HepG2 (cell line): Measurements from ENCODE around the gene GNG2.

Experiments used
- BHLHE40 ChIP-seq: IDR thresholded peaks from 2 replicates; pipeline ENCODE4 v1.6.1; 2011; ENCODE audit warnings: low read length, improper control_type of control experiment
- HDAC1 ChIP-seq: sonication (generic); formaldehyde crosslinking; IDR thresholded peaks from 2 replicates; pipeline ENCODE4 v1.5.1; 2020; ENCODE audit warnings: mild to moderate bottlenecking, missing genetic modification reagents
- ZNF589 ChIP-seq: sonication (generic); formaldehyde crosslinking; conservative IDR thresholded peaks from 2 replicates; pipeline ENCODE4 v1.8.0; 2022; ENCODE audit warnings: mild to moderate bottlenecking, moderate library complexity, missing genetic modification reagents
- TF ChIP-seq, protein P1 (sequence below): sonication (generic); formaldehyde crosslinking; IDR thresholded peaks from 2 replicates; pipeline ENCODE4 v1.4.0; 2020; ENCODE audit warnings: missing genetic modification reagents

DNA sequence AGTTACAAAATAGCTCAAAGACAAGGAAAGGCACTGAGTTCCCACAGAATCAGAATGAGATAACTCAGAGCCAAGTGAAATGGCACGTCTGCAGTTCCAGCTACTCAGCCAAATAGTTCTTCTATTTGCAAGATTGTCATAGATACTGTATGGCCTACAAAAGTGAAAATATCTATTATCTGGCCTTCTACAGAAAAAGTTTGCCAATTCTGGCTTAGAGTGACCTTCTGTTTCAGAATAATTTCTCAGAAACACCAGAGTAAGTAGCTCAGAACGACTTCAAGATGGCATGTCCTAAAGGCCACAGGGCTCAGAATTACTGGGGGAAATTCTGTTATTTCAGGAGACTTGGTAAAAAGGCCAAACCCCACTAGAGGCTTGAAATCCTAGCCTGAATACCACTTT lies 118.3 kb downstream of the GNG2 start:
- TF ChIP-seq BHLHE40 (no peak), HDAC1 (CRISPR knock-in tag) (no peak), ZNF589 (no peak)
- TF ChIP-seq, protein P1, sequence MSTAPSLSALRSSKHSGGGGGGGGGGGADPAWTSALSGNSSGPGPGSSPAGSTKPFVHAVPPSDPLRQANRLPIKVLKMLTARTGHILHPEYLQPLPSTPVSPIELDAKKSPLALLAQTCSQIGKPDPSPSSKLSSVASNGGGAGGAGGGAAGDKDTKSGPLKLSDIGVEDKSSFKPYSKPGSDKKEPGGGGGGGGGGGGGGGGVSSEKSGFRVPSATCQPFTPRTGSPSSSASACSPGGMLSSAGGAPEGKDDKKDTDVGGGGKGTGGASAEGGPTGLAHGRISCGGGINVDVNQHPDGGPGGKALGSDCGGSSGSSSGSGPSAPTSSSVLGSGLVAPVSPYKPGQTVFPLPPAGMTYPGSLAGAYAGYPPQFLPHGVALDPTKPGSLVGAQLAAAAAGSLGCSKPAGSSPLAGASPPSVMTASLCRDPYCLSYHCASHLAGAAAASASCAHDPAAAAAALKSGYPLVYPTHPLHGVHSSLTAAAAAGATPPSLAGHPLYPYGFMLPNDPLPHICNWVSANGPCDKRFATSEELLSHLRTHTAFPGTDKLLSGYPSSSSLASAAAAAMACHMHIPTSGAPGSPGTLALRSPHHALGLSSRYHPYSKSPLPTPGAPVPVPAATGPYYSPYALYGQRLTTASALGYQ (CRISPR knock-in tag), result no peak
